GM13977 (cell line): Measurements from ENCODE around the gene U2AF2.

Source experiments
- DNase-seq: peaks from one replicate; pipeline ENCODE4 v3.0.0; 2012; ENCODE audit warnings: low spot score
- CTCF ChIP-seq: IDR thresholded peaks from 2 replicates; pipeline ENCODE4 v1.5.1; 2012; ENCODE audit warnings: mild to moderate bottlenecking, control low read depth; ENCODE audit not compliant: insufficient read depth; ENCODE audit errors: extremely low read depth, missing control alignments
- in situ Hi-C: fragments of 300-500 bp; cut with MboI; formaldehyde crosslinking; loops from one replicate; pipeline ENCODE4 v1.12.0; 2022; ENCODE audit warnings: low sequenced_read_pairs, low pct_unique_long_range_greater_than_20kb, mixed read lengths, inconsistent platforms; ENCODE audit not compliant: unreplicated experiment

The U2AF2 gene

GRCh38 chr19:55615543-55616394, 39.1 kb upstream of the U2AF2 start:
- in situ Hi-C loops: loop anchor here (25.0 kb wide), 1 partner anchor 1153 kb away; the partner anchor contains the start of genes CDC42EP5 and LENG9
- DNase-seq: no peak
- TF ChIP-seq CTCF: no peak

- in situ Hi-C loops: loop anchor here (25.0 kb wide), 1 partner anchor 1154 kb away; the partner anchor contains the start of genes CDC42EP5 and LENG9
- no peak for DNase-seq
- no peak for TF ChIP-seq CTCF
Observed at GRCh38 chr19:55616395-55616875, 38.4 kb upstream of the U2AF2 start.

GRCh38 chr19:55617426-55617825, 37.4 kb upstream of the U2AF2 start:
- in situ Hi-C loops: loop anchor here (25.0 kb wide), 1 partner anchor 1155 kb away; the partner anchor contains the start of genes CDC42EP5 and LENG9
- no peak for TF ChIP-seq CTCF
- no peak for DNase-seq

GRCh38 chr19:55618426-55618825, 36.4 kb upstream of the U2AF2 start:
- DNase-seq: no peak
- no peak for TF ChIP-seq CTCF
- in situ Hi-C loops: loop anchor here (25.0 kb wide), 1 partner anchor 1156 kb away; the partner anchor contains the start of genes CDC42EP5 and LENG9

- TF ChIP-seq CTCF: no peak
- in situ Hi-C loops: loop anchor here (25.0 kb wide), 1 partner anchor 1157 kb away; the partner anchor contains the start of genes CDC42EP5 and LENG9
- no peak for DNase-seq
Observed at GRCh38 chr19:55619286-55619685, 35.5 kb upstream of the U2AF2 start.

- in situ Hi-C loops: loop anchor here (25.0 kb wide), 1 partner anchor 1158 kb away; the partner anchor contains the start of genes CDC42EP5 and LENG9
- no peak for TF ChIP-seq CTCF
- DNase-seq: no peak
Observed at GRCh38 chr19:55620410-55621204, 34.2 kb upstream of the U2AF2 start.
